Epidermal melanocyte (primary cell): ENCODE data around the gene MKLN1.

Experiments
- DNase-seq: peaks from one replicate; pipeline ENCODE4 v3.0.0; 2011; ENCODE audit warnings: low spot score; ENCODE audit not compliant: insufficient read length

Gene MKLN1

GRCh38 chr7:131346885-131347592 is 19.4 kb downstream of the MKLN1 start:
- no peak for DNase-seq

GRCh38 chr7:131352032-131352431 is 24.4 kb downstream of the MKLN1 start:
- DNase-seq = no peak

GRCh38 chr7:131354390-131354789 is 26.7 kb downstream of the MKLN1 start:
- no peak for DNase-seq

DNA sequence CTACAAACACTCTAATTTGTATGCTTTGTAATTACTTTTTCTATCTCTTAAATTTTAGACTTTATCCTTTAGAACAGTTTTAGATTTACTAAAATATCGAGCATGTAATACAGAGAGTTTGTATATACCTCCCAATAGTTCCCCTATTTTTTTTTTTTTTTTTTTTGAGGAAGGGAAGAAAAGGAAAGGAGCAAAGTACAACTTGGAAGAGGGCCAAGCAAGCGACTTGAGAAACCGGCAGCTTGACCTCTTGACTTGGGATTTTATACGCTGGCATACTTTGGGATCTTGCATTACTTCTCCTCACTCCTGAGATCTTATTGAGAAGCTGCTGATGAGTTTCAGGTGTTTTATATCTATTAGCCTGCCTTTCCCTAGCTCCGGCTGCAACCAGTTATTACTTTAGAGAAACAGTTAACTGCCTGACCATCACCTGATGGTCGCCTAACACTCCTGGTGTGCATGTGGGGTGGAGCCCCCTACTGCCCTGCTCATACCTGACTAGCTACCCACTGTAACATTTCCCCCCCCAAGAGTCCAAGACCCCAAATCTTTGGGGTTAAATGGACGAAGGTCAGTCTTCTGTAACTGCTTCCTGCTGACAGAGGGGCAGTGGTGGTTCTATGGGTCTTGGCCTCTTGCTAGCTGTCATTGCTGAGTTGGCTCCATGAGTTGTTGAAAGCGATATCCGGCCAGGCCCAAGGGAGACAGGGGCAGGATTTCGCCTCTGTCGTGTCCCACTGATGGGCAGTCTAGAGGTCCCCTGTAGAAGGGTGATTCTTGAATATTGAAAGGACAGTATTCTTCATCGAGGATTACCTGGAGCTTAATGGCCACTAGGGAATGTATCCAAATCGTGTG is 28.5 kb downstream of the MKLN1 start:
- DNase-seq = no peak

- DNase-seq = no peak
Observed at GRCh38 chr7:131357282-131357880, 29.7 kb downstream of the MKLN1 start.

- no peak for DNase-seq
Observed at GRCh38 chr7:131358636-131359035, 31.0 kb downstream of the MKLN1 start.

DNA sequence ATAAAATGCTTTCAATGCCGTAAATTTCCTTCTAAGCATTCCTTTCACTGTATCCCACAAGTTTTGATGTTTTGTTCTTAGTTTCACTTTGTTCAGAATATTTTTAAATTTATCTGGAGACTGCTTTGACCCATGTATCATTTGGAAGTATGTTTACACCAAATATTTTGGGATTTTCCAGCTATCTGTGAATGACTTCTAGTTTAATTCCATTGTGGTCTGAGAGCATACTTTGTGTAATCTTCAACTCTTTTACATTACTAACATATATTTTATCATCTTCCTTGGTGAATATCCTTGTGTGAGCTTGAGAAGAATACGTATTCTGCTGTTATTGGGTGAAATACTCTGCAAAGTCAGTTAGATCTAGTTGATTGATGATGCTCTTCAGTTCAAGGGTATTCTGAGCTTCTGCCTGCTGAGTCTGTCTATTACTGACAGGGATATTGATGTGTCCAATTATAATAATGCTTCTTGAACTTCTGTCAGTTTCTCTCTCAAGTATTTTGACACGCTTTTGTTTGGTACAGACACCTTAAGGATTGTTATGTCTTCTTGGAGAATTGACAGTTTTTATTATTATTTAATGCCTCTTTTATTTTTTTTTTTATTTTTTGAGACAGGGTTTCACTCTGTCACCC is 31.6 kb downstream of the MKLN1 start:
- no peak for DNase-seq

- DNase-seq = no peak
Observed at GRCh38 chr7:131363719-131364118, 36.0 kb downstream of the MKLN1 start.

GRCh38 chr7:131364767-131365344 is 37.2 kb downstream of the MKLN1 start:
- DNase-seq = no peak

- no peak for DNase-seq
Observed at GRCh38 chr7:131365838-131366237, 38.2 kb downstream of the MKLN1 start.

- no peak for DNase-seq
Observed at GRCh38 chr7:131369354-131369753, 41.7 kb downstream of the MKLN1 start.

DNA sequence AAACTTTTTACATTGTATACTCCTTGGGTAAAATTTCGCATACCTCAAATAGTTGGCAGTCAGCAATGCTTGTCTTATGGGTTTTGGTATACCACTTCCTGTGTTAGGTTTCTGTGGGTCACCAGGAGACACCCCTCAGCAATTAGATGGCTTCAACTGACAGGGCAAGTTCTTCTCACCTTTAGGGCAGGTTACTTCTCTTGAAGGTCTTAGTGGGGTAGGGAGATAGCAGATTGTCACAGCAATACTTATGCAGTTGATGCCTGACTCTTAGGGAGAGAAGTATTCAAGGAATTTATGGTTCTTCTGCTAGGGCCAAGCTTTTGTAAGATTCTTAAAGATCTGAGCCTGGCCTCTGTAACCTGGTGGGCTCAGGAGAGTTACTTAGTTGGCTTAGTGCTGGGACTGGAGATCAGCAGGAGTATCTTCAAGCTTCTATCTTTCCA is 42.9 kb downstream of the MKLN1 start:
- no peak for DNase-seq

DNA sequence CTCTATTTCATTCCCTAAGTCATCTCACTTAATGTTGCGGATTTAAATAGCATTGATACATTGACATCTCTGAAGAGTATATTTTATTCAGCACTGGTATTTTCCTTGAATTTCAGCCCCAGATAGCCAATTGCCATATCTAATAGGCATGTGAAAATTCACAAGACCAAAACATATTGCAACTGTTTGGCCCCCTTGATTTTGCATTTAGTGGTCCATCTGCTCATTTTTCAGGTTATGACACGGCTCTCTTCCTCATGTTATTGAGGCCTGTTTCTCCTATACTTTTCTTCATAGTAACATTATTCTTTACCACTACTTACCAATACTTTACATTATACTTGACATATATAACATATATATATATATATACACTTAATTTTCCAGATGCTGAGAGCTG is 43.7 kb downstream of the MKLN1 start:
- no peak for DNase-seq

- no peak for DNase-seq
Observed at GRCh38 chr7:131372554-131372953, 44.9 kb downstream of the MKLN1 start.

DNA sequence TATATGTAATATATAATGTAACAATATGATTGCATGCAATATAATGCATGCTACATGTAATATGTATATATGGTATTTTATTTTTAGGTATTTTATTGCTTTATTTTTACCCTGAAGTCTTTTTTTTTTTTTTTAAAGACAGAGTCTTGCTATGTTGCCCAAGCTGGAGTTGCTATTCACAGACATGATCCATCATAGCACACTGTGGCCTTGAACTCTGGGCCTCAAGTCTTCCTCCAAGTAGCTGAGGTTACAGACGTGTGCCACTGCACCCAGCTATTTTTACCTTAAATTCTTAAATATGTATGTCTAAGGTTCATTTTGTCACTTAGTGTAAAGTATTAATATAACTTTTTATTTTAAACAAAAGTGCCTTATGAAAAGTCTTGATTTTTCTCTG is 47.1 kb downstream of the MKLN1 start:
- no peak for DNase-seq

GRCh38 chr7:131381069-131381838 is 53.6 kb downstream of the MKLN1 start:
- no peak for DNase-seq

GRCh38 chr7:131383417-131384285 is 56.0 kb downstream of the MKLN1 start:
- DNase-seq = no peak

DNA sequence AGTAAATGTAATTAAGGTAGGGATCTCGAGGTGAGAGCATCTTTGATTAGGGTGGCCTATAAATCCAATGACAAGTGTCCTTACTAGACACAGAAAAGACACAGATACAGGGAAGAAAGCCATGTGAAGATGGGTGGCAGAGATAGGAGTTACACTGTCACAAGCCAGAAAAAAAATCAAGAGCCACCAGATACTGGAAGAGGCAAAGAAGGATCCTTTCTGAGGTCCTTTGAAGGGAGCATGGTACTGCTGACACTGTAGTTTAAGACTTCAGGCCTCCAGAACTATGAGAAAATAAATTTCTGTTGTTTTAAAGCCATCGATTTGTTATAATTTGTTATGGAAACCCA is 56.6 kb downstream of the MKLN1 start:
- no peak for DNase-seq

DNA sequence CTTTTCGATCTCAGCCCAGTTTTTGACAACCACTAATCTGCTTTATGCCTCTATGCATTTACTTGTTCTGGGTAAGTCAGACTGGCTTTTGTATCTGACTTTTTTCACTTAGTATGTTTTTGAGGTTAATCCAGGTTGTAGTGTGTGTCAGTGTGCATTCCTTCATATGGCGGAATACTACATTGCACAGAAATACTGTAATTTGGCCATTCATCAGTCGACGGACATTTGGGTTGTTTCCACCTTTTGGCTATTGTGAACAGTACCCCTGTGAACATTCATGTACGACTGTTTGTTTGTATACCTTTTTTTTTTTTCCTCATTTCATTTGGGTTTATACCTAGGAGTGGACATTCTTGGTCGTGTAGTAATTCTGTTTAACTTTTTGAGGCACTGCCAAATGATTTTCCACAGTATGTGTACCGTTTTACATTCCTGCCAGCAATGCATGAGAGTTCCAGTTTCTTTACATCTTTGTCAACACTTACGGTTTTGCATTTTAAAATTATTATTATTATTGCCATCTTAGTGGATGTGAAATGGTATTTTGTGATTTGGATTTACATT is 57.4 kb downstream of the MKLN1 start:
- DNase-seq = no peak
